HG03064 (cell line): ENCODE measurements around the gene NOMO2.
"Not testable (repeated sequence)": the region's sequence is repeated elsewhere in the genome, so short reads cannot be mapped to it uniquely, and the experiment has no call there.

Experiments used
- ATAC-seq: cut with Tn5 transposase; IDR thresholded peaks from one replicate; pipeline ENCODE4 v1.9.1; 2021; ENCODE audit warnings: low read depth; ENCODE audit not compliant: unreplicated experiment

NOMO2 gene

DNA sequence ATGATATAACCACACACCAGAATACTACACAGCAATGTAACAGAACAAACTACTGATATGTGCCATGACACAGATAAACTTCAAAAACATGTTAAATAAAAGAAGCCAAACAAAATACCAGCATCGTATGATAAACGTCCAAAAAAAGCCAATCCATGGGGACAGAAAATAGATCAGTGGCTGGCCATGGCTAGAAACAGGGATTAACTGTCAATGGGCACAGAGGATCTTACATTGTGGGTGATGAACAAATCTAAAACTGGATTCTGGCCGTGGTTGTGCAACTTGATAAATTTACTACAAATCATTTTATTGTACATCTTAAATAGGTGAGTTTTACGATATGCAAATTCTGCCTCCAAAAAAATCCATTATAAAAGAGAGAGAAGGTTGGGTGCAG, 35.4 kb downstream of the NOMO2 start:
- ATAC-seq, result not testable (repeated sequence)

DNA sequence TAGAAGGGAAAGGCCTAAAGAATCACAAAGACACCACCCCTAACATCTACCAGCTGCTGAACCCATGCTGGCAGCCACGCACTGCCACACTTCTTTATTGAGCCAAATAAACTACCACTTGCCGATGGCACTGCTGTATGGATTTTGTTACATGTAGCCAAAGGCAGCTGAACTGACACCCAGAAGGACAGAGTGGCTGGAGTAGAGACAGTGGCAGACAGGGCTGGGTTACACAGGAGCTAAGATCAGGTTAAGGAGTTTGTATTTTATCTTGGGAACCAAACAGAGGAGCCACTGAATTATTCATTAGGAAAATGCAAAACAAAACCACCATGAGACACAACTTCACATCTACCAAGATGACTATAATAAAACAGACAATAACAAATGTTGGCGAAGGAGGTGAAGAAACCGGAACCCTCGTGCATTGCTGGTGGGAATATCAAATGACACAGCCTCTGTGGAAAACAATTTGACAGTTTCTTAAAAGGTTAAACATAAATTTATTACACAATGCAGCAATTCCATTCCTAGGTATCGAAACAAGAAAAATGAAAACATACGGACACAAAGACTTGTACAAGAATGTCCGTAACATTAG, 35.9 kb downstream of the NOMO2 start:
- ATAC-seq, result not testable (repeated sequence)

- not testable (repeated sequence) for ATAC-seq
These were observed 39.3 kb downstream of the NOMO2 start for GRCh38 chr16:18522637-18523036.

GRCh38 chr16:18521445-18522181, 40.3 kb downstream of the NOMO2 start:
- ATAC-seq, result not testable (repeated sequence)

DNA sequence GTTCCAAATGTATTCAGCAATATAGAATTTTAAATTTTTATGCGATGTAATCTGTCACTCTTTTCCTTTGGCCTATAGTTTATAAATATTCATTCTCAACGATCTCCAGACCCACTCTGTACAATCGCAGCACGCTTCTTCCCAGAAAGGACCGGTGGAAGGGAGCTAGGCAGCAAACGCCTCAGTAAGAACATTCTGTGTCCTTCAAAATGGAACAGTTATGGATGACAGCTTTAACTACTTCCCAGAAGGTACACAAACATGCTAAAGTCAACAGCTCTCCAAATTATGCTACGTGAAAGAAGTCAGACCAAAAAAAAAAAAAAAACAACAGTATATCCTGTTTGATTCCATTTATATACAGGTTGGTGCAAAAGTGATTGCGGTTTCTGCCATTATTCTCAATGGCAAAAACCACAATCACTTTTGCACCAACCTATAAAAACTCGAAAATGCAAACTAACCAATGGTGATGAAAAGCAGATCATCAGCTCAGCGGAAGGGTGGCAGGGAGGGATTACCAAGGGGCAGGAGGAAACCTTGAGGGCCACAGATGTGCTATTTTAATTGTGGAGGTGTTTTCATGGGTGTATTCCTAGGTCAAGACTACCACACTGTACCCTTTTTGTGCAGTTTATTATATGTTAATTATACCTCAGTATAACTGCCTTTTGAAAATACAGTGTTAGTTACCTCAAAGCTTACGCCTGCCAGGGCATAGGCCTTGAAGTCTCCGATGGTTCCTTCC, 43.2 kb downstream of the NOMO2 start:
- ATAC-seq, result not testable (repeated sequence)

GRCh38 chr16:18498430-18498829, 63.5 kb downstream of the NOMO2 start:
- not testable (repeated sequence) for ATAC-seq

DNA sequence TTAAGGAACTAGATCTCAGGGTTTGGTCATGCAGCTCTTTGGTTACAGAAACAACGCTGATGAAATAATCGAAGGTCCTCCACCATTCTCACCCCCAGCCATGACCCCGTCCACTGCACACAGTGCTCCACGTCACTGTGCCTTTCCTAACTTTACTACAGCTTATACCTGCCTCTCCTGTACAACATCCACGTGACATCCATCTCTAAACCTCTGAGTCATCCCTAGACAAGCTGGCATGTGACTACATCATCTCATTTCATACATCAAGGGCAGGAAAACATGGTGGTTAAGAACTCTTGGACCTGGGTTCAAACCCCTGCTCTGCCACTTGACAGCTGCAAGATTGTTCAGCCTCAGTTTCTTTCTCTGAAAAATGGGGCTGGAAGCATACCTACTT, 64.9 kb downstream of the NOMO2 start:
- ATAC-seq, result not testable (repeated sequence)

GRCh38 chr16:18492118-18492897, 69.6 kb downstream of the NOMO2 start:
- ATAC-seq, result not testable (repeated sequence)

- not testable (repeated sequence) for ATAC-seq
These were observed 125.9 kb downstream of the NOMO2 start for GRCh38 chr16:18436025-18436424.

DNA sequence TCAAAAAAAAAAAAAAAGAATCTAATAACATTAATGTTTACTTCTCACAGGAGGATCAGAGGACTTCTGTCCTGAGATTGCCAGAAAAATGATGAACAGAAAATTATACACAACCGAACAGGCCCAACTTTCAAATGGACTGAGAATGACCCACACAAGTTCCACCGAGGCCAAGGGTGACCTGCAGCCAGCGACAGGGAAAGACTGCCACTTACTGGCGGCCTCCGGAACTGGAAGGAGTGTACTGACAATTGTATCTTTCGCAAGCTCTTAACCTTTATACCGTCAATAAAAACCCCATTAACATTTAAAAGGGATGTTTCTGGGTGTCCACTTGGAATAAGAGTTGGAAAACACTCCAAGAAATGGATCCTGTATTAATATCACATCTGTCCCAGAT, 146.1 kb downstream of the NOMO2 start:
- ATAC-seq, result not testable (repeated sequence)

- ATAC-seq, result not testable (repeated sequence)
These were observed 152.2 kb downstream of the NOMO2 start for GRCh38 chr16:18409532-18410293.

- ATAC-seq, result not testable (repeated sequence)
These were observed 159.8 kb downstream of the NOMO2 start for GRCh38 chr16:18401851-18402657.

- ATAC-seq, result not testable (repeated sequence)
These were observed 160.7 kb downstream of the NOMO2 start for GRCh38 chr16:18401159-18401558.

DNA sequence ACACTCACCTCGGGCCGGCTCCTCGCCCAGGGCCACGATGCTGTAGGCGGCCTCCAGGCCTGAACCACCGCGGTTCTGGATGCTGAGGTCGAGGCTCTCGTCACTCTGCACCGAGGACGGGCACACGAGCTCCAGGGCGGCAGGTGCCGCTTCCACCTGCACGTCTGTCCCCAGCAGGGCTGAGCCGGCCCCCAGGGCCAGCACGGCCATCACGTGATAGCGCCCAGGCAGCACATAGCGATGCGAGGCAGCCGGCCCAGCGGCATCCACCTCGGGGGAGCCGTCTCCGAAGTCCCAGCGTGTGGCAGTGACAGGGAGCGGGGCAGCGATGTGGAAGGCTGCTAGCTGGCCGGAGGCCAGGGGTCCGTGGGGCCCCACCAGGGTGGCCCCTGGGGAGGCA, 167.5 kb downstream of the NOMO2 start:
- ATAC-seq, result not testable (repeated sequence)

- ATAC-seq, result not testable (repeated sequence)
These were observed 174.1 kb downstream of the NOMO2 start for GRCh38 chr16:18387767-18388166.

DNA sequence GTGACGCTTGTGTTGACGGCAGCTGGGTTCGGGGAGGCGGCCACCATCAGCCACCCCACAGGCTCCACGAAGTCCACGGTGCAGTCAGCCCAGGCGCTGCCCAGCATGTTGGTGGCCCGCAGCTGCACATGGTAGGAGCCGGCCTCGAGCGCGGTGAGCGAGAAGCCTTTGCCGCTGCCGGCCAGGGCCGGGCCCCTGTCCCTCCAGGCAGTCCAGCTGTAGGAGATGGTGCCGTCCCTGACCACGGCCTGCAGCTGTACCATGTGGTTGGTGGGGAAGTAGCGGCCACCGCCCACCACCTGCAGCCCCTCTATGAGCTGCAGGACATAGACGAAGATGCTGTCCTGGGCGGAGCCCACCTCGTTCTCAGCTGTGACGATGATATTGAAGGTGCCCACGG, 175.4 kb downstream of the NOMO2 start:
- not testable (repeated sequence) for ATAC-seq

GRCh38 chr16:18385285-18385684, 176.6 kb downstream of the NOMO2 start:
- ATAC-seq, result not testable (repeated sequence)

DNA sequence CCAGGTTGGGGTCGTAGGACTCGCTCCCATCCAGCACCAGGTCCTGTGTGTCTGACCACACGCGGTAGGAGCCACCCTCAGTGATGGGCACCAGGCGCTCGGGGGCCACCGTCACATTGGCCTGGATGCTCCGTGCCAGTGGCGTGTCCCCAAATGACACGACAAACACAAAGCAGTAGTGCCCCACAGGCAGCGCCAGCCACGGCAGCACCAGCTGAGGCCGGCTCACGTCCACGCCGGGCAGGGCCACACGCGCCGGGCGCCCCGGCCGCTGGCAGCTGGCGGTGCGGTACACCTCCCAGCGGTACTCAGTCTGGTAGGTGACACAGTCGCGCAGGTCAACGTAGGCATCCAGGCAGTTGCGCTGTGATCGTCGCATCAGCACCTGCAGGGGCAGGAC, 177.0 kb downstream of the NOMO2 start:
- not testable (repeated sequence) for ATAC-seq

DNA sequence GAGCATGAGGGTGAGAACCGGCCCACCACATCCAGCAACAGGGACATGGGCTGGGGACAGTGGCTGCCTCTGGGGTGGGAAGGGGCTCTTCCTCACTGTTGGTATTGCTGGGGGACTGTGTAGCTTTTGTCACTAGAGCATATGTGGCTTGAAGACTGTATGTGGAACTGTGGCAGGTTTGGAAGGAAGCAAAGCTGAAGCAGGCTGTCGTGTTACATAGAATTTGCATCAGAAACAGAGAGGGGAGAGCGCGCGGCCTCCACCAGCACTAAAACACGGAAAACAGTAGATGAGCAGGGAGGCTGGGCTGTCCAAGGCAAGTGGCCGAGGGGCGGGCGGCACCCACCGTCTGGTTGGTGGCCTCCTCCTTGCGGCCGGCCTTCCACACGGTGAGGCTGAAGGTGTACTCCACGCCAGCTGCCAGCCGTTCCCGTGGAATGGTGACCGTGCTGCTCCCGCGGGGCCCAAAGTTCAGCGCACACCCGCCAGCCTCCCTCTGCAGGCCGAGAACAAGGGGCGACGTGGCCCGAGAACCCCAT, 177.7 kb downstream of the NOMO2 start:
- ATAC-seq, result not testable (repeated sequence)
